ENCODE results near the gene CES3.
A peak's percentile ranks its signal among the peaks of the same experiment; 100 is the strongest.
"Not testable (repeated sequence)": the region's sequence is repeated elsewhere in the genome, so short reads cannot be mapped to it uniquely, and the experiment has no call there.

CES3 gene

DNA sequence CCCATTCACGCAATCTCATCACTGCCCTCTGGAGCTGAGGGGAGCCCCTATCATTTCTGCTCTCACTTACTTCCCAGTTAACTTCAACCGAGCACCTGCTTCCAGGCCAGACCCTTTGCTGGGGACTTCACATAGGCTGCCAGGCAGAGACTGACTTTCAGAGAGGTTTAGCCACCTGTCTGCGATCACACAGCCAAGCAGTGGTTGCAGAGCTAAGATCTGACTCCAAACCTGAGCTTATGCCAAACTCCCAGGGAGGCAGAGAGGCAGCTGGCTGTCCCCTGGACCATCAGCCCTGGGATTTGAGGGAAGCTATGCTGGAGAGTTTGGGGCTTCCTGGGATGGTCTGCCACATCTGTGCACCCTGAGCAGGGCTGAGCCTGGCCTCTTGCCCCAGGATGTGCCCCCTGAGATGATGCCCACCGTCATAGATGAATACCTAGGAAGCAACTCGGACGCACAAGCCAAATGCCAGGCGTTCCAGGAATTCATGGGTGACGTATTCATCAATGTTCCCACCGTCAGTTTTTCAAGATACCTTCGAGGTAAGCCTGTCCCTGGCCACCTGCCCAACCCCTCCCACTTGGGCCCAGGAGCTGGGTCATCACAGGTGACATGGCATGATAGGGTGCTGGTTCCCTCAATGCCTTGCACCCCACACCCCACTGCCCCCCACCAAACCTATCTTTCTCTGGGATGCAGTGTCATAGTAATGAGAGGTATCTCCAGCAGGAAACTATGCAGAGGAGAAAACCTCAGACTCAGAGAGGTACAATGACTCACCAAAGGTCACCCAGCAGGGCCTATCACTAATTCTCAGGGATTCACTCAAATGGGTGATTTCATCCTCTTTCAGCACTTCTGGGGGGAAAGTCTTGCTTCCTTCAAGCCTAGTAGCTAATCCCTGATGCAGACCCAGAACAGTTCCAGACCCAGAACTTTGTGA lies 10.0 kb downstream of the CES3 start:
- no peak for DNase-seq (ENCODE audit: low read depth)

GRCh38 chr16:66972983-66973382 lies 11.9 kb downstream of the CES3 start:
- DNase-seq (ENCODE audit: low read depth): no peak

DNA sequence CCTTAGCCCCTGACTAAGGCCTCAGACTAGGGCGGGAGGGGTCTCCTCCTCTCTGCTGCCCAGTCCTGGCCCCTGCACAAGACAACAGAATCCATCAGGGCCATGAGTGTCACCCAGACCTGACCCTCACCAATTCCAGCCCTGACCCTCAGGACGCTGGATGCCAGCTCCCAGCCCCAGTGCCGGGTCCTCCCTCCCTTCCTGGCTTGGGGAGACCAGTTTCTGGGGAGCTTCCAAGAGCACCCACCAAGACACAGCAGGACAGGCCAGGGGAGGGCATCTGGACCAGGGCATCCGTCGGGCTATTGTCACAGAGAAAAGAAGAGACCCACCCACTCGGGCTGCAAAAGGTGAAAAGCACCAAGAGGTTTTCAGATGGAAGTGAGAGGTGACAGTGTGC lies 12.7 kb downstream of the CES3 start:
- no peak for DNase-seq (ENCODE audit: low read depth)

GRCh38 chr16:66974156-66974931 lies 13.3 kb downstream of the CES3 start:
- DNase-seq (ENCODE audit: low read depth): not testable (repeated sequence)

DNA sequence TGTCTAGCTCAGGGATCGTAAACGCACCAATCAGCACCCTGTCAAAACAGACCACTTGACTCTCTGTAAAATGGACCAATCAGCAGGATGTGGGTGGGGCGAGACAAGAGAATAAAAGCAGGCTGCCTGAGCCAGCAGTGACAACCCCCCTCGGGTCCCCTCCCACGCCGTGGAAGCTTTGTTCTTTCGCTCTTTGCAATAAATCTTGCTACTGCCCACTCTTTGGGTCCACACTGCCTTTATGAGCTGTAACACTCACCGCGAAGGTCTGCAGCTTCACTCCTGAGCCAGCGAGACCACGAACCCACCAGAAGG lies 13.8 kb downstream of the CES3 start:
- peak; percentile 9 for DNase-seq (ENCODE audit: low read depth)

DNA sequence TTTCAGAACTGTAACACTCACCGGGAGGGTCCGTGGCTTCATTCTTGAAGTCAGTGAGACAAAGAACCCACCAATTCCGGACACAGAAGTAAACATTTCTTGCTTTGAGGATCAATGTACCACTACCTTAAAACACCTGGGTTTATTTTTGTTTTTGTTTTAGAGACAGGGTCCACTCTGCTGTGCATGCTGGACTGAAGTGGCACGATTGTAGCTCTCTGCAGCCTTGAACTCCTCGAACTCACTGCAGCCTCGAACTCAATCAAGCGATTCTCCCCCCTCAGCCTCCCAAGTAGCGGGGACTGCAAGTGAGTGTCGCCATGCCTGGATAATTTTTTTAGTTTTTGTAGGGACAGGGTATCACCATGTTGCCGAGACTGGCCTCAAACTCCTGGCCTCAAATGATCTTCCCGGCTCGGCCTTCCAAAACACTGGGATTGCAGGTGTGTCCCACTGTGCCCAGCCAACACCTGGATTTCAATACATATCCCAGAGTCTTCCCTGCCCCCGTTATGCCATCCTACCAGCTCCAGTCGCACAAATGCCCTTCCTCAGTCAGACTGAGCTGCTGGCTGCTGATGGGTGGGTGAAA lies 14.3 kb downstream of the CES3 start:
- no peak for DNase-seq (ENCODE audit: low read depth)

GRCh38 chr16:66976746-66977145 lies 15.7 kb downstream of the CES3 start:
- DNase-seq (ENCODE audit: low read depth): no peak

- DNase-seq (ENCODE audit: low read depth): peak; percentile 93
These were observed 16.5 kb downstream of the CES3 start for GRCh38 chr16:66977341-66978113.

DNA sequence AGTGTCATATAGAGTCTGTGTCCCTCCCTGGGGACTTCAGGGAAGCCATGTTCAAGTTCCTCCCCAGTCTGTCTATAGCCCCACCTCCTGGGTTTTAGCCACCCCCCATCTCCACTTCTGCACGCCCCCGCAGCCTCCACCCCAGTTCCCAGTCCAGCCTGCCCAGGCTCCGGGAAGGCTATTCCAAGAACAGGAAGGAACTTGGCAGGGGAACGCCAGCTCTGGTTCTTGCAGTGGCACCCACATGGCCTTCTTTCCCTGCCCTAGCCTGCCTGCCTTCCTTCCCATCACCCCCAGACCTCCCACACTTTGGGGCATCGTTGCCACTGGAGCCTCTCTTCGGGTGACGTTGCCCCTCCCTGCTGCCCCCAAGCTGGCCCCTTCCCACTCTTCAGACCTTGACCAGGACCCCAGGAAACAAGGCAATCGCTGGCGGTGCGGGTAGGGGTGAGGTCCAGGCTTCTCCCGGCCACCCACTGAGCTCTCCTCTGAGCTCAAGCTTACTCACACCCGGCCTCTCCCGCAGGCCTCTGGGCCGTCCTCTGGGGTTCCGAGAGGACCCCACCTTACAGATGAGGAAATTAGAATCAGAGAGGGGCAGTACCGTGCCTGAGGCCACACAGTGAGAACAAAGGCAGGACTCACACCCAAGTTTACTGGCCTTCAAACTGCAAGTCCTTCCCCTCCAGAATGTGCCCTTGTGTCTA lies 18.1 kb downstream of the CES3 start:
- DNase-seq (ENCODE audit: low read depth): no peak

DNA sequence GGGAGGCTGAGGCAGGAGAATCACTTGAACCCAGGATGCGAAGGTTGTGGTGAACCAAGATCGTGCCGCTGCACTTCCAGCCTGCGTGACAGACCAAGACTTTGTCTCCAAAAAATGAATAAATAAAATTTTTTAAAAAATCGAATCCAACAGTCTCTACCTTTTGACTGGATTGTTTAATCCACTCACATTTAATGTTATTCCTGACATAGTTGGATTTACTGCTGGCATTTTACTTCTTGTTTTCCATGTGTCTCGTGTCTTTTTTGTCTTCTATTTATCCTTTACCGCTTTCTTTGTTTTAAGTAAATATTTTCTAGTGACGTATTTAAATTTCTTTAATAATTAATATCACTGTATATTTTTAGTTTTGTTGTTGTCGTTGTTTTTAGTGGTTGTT lies 22.0 kb downstream of the CES3 start:
- no peak for DNase-seq (ENCODE audit: low read depth)

DNA sequence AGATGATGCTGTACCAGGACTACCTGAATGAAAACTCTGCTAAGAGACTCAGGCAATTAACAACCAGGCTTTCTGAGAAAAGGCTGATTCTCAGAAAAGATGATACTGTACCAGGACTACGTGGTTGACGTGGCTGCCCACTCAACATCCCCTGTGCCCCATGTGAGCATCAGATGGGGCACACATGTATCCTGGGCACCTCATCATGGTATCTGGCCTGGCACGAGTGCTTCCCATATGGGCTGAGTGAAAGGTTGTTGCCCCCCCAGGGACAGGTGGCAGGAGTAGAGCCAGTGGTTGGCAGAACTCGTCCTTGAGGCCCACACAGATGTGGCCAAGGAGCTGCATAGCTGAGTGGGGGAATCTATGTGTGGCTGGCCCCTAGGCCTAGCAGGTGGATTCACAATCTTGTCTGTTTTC lies 23.8 kb downstream of the CES3 start:
- DNase-seq (ENCODE audit: low read depth): no peak

- no peak for DNase-seq (ENCODE audit: low read depth)
These were observed 25.5 kb downstream of the CES3 start for GRCh38 chr16:66986559-66986958.

GRCh38 chr16:66988197-66988788 lies 27.2 kb downstream of the CES3 start, which contains the start of gene CES4A:
Gene CES4A, plus strand, starts transcription at chr16:66988589. Its CDS starts 184 bp downstream, at chr16:66988773.
- no peak for DNase-seq (ENCODE audit: low read depth)

DNA sequence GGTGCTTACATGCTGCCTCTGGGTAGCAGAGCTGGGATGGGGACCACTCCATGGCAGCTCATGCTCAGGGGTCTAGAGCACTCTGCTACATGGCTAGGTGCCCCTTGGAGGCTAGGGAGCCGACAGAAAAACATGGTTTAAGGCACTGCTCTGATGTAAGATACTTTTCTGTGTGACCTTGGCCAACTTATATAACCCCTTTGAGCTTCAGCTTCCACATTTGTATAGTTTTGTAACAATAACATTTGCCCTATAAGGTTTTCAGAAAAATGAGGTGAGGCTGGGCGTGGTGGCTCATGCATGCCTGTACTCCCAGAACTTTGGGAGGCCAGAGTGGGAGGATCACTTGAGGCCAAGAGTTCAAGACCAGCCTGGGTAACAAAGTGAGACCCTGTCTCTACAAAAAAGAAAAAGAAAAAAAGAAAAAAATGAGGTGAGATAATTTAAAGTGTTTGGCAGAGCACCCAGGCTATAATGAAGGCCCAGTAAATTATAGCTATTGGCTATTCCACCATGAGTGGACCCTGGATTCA lies 30.5 kb downstream of the CES3 start:
- DNase-seq (ENCODE audit: low read depth): no peak

DNA sequence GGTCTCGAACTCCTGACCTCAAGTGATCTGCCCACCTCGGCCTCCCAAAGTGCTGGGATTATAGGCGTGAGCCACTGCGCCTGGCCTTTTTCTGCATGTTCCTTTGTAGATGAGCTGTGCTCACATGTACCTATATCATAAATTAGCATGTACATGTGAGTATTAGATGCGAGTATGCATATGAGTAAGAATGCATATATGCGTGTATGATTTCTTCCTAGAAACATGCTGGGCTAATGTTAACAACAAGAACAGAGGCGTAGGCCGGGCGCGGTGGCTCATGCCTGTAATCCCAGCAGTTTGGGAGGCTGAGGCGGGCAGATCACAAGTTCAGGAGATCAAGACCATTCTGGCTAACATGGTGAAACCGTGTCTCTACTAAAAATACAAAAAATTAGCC lies 32.5 kb downstream of the CES3 start:
- DNase-seq (ENCODE audit: low read depth): not testable (repeated sequence)

DNA sequence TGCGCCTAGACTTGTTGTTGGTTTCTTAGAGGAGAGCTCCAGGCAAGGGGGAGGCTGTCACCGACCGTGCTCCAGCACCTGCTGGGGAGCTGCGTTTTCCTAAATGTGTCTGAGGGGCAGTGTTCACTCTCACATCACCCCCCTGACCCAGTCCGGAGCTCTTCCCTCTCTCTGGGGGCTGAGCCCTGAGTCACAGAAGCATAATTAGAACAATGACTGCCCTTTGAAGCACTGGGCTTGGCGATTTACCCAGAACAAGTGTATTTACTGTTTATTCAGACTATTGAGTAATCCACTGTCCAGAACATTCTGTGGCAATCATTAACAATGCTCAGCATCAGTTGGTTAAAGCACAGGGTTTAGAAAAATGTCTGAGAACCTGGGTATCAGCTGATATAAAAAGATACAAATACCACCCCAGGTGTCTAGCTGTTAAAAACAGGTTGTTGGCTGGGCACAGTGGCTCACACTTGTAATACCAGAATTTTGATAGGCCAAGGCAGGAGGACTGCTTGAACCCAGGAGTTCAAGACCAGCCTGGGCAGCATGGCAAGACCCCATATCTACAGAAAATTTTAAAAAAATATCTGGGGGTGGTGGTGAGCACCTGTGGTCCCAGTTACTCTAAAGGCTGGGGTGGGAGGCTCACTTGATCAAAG lies 35.4 kb downstream of the CES3 start:
- DNase-seq (ENCODE audit: low read depth): no peak

- DNase-seq (ENCODE audit: low read depth): no peak
These were observed 35.9 kb downstream of the CES3 start for GRCh38 chr16:66996983-66997358.

- DNase-seq (ENCODE audit: low read depth): peak; percentile 39
These were observed 39.6 kb downstream of the CES3 start for GRCh38 chr16:67000384-67001351.

DNA sequence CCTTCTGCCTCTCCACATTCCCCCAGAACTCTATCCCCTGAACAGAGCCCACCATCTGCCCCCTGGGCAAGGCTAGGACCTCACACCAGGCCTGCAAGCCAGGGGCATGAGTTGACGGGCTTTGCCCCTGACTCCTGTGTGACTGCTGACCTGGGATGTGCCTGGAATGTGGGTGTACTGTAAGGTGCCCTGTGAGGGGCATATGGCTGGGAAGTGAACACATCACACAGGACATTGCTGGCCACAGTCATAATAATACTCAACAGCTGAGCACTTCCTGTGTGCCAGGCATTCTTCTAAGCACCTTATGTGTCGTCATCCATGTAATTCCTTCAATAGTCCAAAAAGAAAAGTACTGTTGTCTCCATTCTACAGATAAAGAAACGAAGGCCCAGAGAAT lies 40.7 kb downstream of the CES3 start:
- DNase-seq (ENCODE audit: low read depth): no peak

All from activated T-cell treated with anti-CD3 and anti-CD28 coated beads for 1 hour (primary cell).